HG02840 (cell line): ENCODE measurements around the gene PCSK6.

Source experiments
- ATAC-seq: cut with Tn5 transposase; IDR thresholded peaks from one replicate; pipeline ENCODE4 v1.9.1; 2021; ENCODE audit warnings: mild to moderate bottlenecking, moderate library complexity, moderate number of reproducible peaks; ENCODE audit not compliant: unreplicated experiment, low FRiP score

The PCSK6 gene

GRCh38 chr15:101489599-101490407 lies at the start of gene PCSK6:
Gene PCSK6 (minus strand): TSS chr15:101489707. CDS start chr15:101489670, 37 bp downstream.
- ATAC-seq, result no peak

- ATAC-seq, result no peak
Measured at GRCh38 chr15:101538996-101539395, 49.5 kb upstream of the PCSK6 start.

- ATAC-seq, result no peak
Measured at GRCh38 chr15:101538177-101538576, 48.7 kb upstream of the PCSK6 start.

- ATAC-seq, result no peak
Measured at GRCh38 chr15:101537483-101538080, 48.1 kb upstream of the PCSK6 start.

- no peak for ATAC-seq
Measured at GRCh38 chr15:101536875-101537405, 47.4 kb upstream of the PCSK6 start.

- no peak for ATAC-seq
Measured at GRCh38 chr15:101536166-101536874, 46.8 kb upstream of the PCSK6 start.

GRCh38 chr15:101535170-101535902 lies 45.8 kb upstream of the PCSK6 start:
- ATAC-seq, result no peak

GRCh38 chr15:101534376-101534970 lies 45.0 kb upstream of the PCSK6 start:
- ATAC-seq, result no peak

- no peak for ATAC-seq
Measured at GRCh38 chr15:101533371-101534140, 44.0 kb upstream of the PCSK6 start.

GRCh38 chr15:101532865-101533264 lies 43.4 kb upstream of the PCSK6 start:
- no peak for ATAC-seq

GRCh38 chr15:101531170-101531569 lies 41.7 kb upstream of the PCSK6 start:
- ATAC-seq, result no peak

- no peak for ATAC-seq
Measured at GRCh38 chr15:101530224-101530958, 40.9 kb upstream of the PCSK6 start.

- ATAC-seq, result no peak
Measured at GRCh38 chr15:101528917-101529299, 39.4 kb upstream of the PCSK6 start.

GRCh38 chr15:101528108-101528916 lies 38.8 kb upstream of the PCSK6 start:
- ATAC-seq, result no peak

GRCh38 chr15:101526890-101527289 lies 37.4 kb upstream of the PCSK6 start:
- ATAC-seq, result no peak

- ATAC-seq, result no peak
Measured at GRCh38 chr15:101526442-101526841, 36.9 kb upstream of the PCSK6 start.

- no peak for ATAC-seq
Measured at GRCh38 chr15:101526021-101526420, 36.5 kb upstream of the PCSK6 start.
